Measurements from ENCODE around the gene PPM1J. TPM values are rescaled to one million over a fixed set of nuclear protein-coding genes. Genes with fewer than 3 reads are reported as not detected.

PPM1J gene
- total RNA-seq, 1 donor from 2014 or later: 0.67 TPM

- Mint-ChIP-seq H3K4me1 (ENCODE audit: unreplicated experiment) (peaks cover 21% of the 10 kb centered on the region), H3K4me3 (ENCODE audit: unreplicated experiment) (no peak overlapping the region), H3K9me3 (ENCODE audit: unreplicated experiment) (no peaks in the 10 kb centered on the region), H3K27ac (ENCODE audit: unreplicated experiment) (no peak overlapping the region), H3K36me3 (ENCODE audit: unreplicated experiment) (no peaks in the 10 kb centered on the region), H3K27me3 (ENCODE audit: unreplicated experiment) (no peaks in the 10 kb centered on the region)
- DNase-seq (ENCODE audit: extremely low spot score, unreplicated experiment): no peak
- no peak for TF ChIP-seq CTCF (IDR thresholded peaks at IDR 0.05)
Measured at GRCh38 chr1:112719706-112720105, 4.6 kb upstream of the PPM1J start.

GRCh38 chr1:112718691-112719418, 3.7 kb upstream of the PPM1J start:
- H3K4me3 Mint-ChIP-seq (ENCODE audit: unreplicated experiment): no peak overlapping the region
- DNase-seq (ENCODE audit: extremely low spot score, unreplicated experiment): peak; percentile 94
- H3K9me3 Mint-ChIP-seq (ENCODE audit: unreplicated experiment): no peaks in the 10 kb centered on the region
- H3K27me3 Mint-ChIP-seq (ENCODE audit: unreplicated experiment): no peaks in the 10 kb centered on the region
- peak; percentile 95 for TF ChIP-seq CTCF (IDR thresholded peaks at IDR 0.05)
- H3K4me1 Mint-ChIP-seq (ENCODE audit: unreplicated experiment): peaks cover 28% of the 10 kb centered on the region
- H3K36me3 Mint-ChIP-seq (ENCODE audit: unreplicated experiment): no peaks in the 10 kb centered on the region
- no peak overlapping the region for H3K27ac Mint-ChIP-seq (ENCODE audit: unreplicated experiment)

GRCh38 chr1:112717263-112717873, 2.2 kb upstream of the PPM1J start:
- Mint-ChIP-seq H3K27me3 (ENCODE audit: unreplicated experiment) (no peaks in the 10 kb centered on the region), H3K4me1 (ENCODE audit: unreplicated experiment) (peaks cover 19% of the 10 kb centered on the region), H3K36me3 (ENCODE audit: unreplicated experiment) (no peaks in the 10 kb centered on the region), H3K9me3 (ENCODE audit: unreplicated experiment) (no peaks in the 10 kb centered on the region), H3K4me3 (ENCODE audit: unreplicated experiment) (no peak overlapping the region), H3K27ac (ENCODE audit: unreplicated experiment) (no peak overlapping the region)
- DNase-seq (ENCODE audit: extremely low spot score, unreplicated experiment): no peak
- TF ChIP-seq CTCF (IDR thresholded peaks at IDR 0.05): no peak

GRCh38 chr1:112716133-112716720, 1.1 kb upstream of the PPM1J start:
- Mint-ChIP-seq H3K9me3 (ENCODE audit: unreplicated experiment) (no peaks in the 10 kb centered on the region), H3K4me1 (ENCODE audit: unreplicated experiment) (peaks cover 18% of the 10 kb centered on the region), H3K27ac (ENCODE audit: unreplicated experiment) (peak overlapping the region; percentile 59), H3K36me3 (ENCODE audit: unreplicated experiment) (no peaks in the 10 kb centered on the region), H3K27me3 (ENCODE audit: unreplicated experiment) (no peaks in the 10 kb centered on the region), H3K4me3 (ENCODE audit: unreplicated experiment) (peak overlapping the region; percentile 82)
- peak; percentile 98 for TF ChIP-seq CTCF (IDR thresholded peaks at IDR 0.05)
- peak; percentile 95 for DNase-seq (ENCODE audit: extremely low spot score, unreplicated experiment)

Data from osteocyte (in vitro differentiated cells).